Renal cortical epithelial cell (primary cell): Measurements from ENCODE around the gene ZNF107. TPM values are rescaled to one million over a fixed set of nuclear protein-coding genes. Genes with fewer than 3 reads are reported as not detected.
"Not testable (repeated sequence)": the region's sequence is repeated elsewhere in the genome, so short reads cannot be mapped to it uniquely, and the experiment has no call there.

Experiments used
- DNase-seq: peaks from one replicate; pipeline ENCODE4 v3.0.0-alpha.2; 2011; ENCODE audit warnings: low read depth
- total RNA-seq: library from RNA; depleted of rRNA; stranded (reverse); fragments of >200 nt; gene quantifications from 2 replicates; pipeline ENCODE4 v1.2.3, GENCODE V29; 2014

The ZNF107 gene
- total RNA-seq, 1 donor from 2014 or later = 8.1 TPM

GRCh38 chr7:64643566-64643965, 22.4 kb upstream of the ZNF107 start:
- no peak for DNase-seq

GRCh38 chr7:64651203-64651602, 14.7 kb upstream of the ZNF107 start:
- no peak for DNase-seq

GRCh38 chr7:64651632-64652165, 14.2 kb upstream of the ZNF107 start:
- DNase-seq = no peak

- no peak for DNase-seq
Observed at GRCh38 chr7:64653721-64654401, 12.1 kb upstream of the ZNF107 start.

GRCh38 chr7:64654796-64655548, 11.0 kb upstream of the ZNF107 start:
- DNase-seq = no peak

- DNase-seq = no peak
Observed at GRCh38 chr7:64655811-64656210, 10.1 kb upstream of the ZNF107 start.

GRCh38 chr7:64656489-64656888, 9.4 kb upstream of the ZNF107 start:
- DNase-seq = no peak

GRCh38 chr7:64662091-64662490, 3.8 kb upstream of the ZNF107 start:
- not testable (repeated sequence) for DNase-seq

- no peak for DNase-seq
Observed at GRCh38 chr7:64666663-64667050, 724 bp downstream of the ZNF107 start.

GRCh38 chr7:64667311-64667710, 1.4 kb downstream of the ZNF107 start:
- no peak for DNase-seq

- no peak for DNase-seq
Observed at GRCh38 chr7:64672414-64672813, 6.5 kb downstream of the ZNF107 start.

GRCh38 chr7:64685091-64685490, 19.2 kb downstream of the ZNF107 start:
- DNase-seq = no peak

GRCh38 chr7:64685741-64686140, 19.8 kb downstream of the ZNF107 start:
- no peak for DNase-seq

- no peak for DNase-seq
Observed at GRCh38 chr7:64686493-64687184, 20.7 kb downstream of the ZNF107 start.

- no peak for DNase-seq
Observed at GRCh38 chr7:64687249-64687648, 21.3 kb downstream of the ZNF107 start.

GRCh38 chr7:64688988-64689387, 23.1 kb downstream of the ZNF107 start:
- DNase-seq = no peak

- no peak for DNase-seq
Observed at GRCh38 chr7:64691831-64692230, 25.9 kb downstream of the ZNF107 start.

GRCh38 chr7:64697863-64698262, 31.9 kb downstream of the ZNF107 start:
- DNase-seq = not testable (repeated sequence)

GRCh38 chr7:64706625-64707292, 40.8 kb downstream of the ZNF107 start:
- DNase-seq = no peak

- DNase-seq = not testable (repeated sequence)
Observed at GRCh38 chr7:64717896-64718295, 52.0 kb downstream of the ZNF107 start.

GRCh38 chr7:64729089-64729848, 63.3 kb downstream of the ZNF107 start:
- no peak for DNase-seq
